ENCODE measurements around the gene PDE6G.
A peak's percentile ranks its signal among the peaks of the same experiment; 100 is the strongest.
"Not testable (repeated sequence)": the region's sequence is repeated elsewhere in the genome, so short reads cannot be mapped to it uniquely, and the experiment has no call there.

PDE6G gene

DNA sequence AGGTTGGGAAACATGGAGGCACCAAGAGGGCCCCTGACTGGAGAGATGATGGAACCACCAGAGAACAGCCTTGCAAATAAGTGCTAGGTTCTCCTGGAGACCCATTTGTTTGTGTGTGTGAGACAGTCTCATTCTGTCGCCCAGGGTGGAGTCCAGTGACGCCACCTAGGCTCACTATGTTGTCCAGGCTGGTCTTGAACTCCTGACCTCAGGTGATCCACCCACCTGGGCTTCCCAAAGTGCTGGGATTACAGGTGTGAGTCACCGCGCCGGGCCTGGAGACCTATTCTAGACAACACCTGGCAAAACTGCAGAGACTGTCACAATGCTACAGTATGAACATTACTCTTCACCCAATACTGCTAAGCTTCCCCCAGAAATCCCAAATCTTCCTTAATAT, 20.9 kb downstream of the PDE6G start:
- no peak for DNase-seq (ENCODE audit: low read depth in 2 of 2)

DNA sequence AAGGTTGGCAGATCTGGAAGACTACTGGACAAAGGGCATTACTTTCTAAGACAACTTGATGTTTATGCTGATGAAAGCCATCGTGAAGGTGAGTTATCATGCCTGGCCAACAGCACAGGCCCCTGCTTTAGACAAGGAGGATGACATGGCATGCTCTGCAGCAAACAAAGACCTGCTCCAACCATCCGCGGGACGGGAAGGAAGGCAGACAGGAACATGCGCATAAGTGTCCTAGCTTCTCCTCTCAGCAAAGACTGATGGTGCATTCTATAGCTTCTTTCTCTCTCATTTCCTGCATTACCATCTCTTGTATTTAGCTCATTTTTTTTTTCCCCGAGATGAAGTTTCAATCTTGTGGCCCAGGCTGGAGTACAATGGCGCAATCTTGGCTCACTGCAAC, 24.9 kb downstream of the PDE6G start:
- DNase-seq (ENCODE audit: low read depth in 2 of 2) = no peak

DNA sequence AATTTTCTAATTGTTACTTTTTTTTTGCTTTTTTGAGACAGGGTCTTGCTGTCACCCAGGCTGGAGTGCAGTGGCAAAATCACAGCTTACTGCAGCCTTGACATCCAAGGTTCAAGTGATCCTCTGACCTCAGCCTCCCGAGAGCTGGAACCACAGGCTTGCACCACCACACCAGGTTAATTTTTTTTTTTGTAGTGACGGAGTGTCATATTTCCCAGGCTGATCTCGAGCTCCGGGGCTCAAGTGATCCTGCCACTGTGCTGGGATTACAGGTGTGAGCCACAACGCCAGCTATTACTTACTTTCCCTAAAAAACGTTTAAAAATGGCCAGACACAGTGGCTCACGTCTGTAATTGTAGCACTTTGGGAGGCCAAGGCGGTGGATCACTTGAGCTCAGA, 26.1 kb downstream of the PDE6G start:
- DNase-seq (ENCODE audit: low read depth in 2 of 2) = no peak

DNA sequence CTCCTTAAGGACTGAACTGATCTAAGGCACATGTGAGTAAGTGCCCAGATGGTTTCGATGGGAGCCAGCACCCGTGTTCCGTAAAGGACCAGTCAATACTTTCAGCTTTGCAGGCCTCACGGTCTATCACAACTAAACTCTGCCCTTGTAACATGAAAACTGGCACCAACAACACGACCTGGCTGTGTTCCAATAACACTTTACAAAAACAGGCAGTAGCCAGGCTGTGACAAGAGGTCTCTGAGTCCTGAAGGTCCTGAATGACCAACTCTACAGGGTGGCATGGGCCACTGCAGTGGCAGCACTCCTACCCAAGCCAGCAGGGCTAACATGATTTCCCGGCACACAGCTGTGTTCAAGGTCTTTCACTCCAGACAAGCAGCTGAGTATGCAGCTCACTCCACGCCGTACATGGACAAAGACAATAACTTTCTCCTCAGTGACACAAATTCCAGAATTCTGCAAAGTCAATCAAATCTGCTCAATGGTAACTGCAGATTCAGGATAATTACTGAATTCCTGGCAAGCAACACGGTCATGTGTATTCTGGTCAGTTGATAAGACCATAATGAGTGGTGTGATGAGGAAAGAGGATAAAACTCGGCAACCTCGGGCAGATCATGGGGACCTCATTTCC, 34.7 kb downstream of the PDE6G start:
- DNase-seq (ENCODE audit: low read depth in 2 of 2) = no peak

DNA sequence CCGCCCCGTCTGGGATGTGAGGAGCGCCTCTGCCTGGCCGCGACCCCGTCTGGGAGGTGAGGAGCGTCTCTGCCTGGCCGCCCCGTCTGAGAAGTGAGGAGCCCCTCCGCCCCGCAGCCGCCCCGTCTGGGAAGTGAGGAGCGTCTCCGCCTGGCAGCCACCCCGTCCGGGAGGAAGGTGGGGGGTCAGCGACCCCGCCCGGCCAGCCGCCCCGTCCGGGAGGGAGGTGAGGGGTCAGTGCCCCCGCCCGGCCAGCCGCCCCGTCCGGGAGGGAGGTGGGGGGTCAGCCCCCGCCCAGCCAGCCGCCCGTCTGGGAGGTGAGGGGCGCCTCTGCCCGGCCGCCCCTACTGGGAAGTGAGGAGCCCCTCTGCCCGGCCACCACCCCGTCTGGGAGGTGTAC, 38.0 kb downstream of the PDE6G start:
- not testable (repeated sequence) for DNase-seq (ENCODE audit: low read depth in 2 of 2)

DNA sequence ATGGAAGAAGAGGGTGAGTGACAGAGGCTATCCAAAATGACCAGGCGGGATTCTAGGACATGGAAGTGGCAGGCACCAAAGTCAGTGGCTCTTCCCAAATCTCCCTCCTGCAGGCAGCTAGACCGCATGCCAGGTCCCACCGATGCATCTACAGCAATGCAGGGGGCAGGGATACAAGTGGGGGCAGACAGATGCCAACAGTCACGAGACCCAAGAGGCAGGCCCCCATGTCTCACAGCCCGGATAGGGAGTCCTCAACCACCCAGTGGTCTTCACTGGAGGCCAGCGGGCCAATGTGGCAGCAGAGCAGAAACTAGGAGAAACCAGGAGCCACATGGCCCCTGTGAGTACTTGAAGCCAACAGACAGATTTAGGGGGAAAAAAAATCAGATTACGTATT, 39.5 kb downstream of the PDE6G start:
- no peak for DNase-seq (ENCODE audit: low read depth in 2 of 2)

DNA sequence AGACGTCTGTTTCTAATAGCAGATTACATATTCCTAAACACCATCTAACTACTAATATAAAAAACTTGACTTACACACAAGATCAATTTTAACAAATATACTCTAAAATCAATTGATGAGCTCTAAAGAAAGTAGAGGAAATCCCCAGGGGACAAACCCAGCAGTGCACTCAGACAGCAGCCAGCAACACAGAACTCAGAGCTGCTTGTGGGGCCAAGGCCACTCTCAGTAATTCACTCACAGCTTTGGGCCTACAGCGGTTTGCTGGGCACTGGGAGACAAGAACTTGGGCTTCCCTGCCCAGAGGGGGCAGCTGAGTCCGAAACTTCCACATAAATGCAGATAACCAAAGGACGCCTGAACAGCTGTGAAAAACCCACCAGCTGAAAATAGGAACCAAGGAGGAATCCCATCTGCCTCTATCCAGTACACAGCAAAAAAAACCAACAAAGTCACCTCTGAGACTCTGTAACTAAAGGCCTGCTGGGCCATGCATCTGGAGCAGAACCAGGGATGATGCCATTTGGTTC, 40.9 kb downstream of the PDE6G start:
- no peak for DNase-seq (ENCODE audit: low read depth in 2 of 2)

DNA sequence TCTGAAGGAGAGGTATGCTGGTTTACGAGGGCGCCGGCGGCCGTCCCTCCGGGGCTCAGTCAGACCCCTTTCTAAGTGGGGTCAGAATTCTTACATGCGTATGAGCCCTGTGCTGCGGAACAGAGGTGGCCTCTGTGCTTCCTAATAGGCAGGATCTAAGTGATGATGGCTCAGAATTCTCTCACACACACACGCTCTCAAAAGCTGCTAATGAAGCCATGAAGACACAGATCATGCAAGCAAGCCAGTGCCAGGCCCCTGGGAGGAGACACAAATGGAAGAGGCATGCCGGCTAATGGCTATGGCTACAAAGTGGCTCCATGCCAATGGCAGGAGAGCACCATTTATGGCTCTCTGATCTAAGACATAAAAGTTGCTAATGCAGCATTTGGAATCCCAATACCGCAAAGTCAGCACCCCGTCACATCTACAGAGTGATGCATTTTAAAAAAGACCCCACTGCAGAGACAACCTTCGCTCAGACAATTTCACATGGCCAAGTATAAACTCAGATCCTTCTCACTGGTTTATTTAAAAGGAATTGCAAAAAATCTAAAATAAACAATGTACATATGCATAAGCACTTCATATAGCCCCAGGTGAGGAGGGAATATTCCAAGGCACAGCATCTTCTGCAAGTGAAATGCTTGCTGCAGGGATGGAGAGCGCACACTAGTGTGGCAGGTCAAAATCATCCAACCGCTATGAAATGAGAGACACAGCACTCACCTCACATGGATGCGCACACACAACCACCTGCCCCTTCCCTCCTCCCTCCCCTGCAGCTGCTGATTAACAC, 44.0 kb downstream of the PDE6G start:
- no peak for DNase-seq (ENCODE audit: low read depth in 2 of 2)

DNA sequence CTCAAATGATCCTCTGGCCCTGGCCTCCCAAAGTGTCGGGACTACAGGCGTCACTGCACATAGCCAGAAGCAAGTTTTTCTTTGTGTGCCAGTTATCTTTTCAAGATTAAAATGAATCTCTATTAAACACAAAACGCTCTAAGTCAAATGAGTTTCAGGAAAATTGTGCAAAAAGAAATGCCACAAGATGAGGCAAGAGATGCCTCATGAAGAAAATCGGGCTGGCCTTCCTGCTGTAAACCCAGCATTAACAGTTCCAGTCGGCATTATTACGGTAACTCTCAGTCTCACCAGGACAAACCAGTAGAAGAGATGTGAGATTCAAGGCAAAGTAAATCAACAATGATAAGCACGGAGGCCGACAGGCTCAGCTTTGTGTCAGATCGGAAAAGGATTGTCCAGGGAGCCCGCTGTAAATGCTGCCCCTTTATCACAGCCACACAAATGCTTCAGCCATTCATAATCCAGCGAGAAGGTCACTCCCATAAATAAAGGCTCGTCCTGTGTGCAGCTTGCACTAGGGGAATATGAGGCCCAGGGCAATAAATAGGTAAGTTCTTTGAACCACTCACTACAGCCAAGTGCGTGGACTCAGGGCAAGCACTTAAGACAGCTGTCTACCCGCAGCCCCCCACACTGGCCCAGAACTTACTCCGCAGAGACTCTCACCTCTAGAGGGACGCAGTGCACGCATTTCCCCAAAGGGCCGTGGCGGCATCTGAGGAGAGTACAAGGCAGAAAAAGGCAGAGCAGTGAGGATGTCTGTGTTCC, 46.6 kb downstream of the PDE6G start:
- DNase-seq (ENCODE audit: low read depth in 2 of 2) = no peak

DNA sequence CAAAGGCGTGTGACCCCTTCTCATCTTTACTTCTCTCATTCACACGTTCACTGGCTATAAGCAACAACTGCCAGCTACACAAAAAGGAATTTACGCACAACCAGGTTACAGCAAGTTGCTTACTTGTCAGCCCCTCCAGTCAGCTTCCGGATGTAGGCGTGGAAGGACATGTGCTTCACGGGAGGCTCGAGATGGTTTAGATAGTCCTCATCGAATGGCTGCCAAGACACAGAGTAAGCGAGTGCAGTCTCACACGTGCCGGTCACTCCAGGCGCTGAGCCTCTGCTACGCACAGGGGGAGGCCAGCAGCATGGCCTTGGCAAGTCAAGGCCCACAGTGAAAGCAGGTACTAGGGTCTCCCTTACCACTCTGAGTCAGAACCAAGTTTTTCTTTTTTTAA, 47.7 kb downstream of the PDE6G start:
- no peak for DNase-seq (ENCODE audit: low read depth in 2 of 2)

DNA sequence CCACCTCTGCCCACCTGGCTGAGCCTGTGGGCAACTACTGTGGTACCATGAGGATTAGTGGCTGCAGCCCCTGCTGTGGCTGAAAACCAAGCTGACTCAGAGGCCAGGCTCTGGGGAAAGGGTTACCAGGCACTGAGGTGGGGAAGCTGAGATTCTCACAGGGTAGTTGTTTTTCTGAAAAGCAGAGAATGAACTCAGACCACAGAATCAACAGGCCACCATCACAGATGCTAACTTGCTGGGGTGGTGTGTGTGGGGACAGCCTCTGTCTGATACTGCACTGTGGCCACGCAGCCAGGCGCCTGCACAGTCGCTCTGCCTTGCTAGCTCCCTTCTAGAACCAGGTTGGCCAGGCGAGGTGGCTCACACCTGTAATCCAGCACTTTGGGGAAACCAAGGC, 48.3 kb downstream of the PDE6G start:
- no peak for DNase-seq (ENCODE audit: low read depth in 2 of 2)

DNA sequence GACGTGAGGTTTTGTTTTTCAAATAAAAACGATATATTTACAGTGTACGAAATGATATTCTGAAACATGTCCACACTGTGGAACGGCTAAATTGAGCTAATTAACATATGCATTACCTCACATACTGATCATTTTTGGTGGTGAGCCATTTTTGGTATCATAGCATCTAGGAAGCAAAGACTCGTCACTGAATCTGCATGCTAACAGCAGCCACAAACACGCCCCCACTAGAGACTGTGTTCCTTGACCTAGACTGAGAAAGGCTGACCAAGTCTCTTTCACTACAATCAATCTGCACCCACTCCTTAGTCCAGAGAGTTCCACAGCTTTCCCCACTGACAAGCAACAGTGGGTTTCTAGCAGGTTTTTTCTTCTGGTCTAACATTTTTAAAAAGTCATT, 48.9 kb downstream of the PDE6G start:
- DNase-seq (ENCODE audit: low read depth in 2 of 2) = no peak

DNA sequence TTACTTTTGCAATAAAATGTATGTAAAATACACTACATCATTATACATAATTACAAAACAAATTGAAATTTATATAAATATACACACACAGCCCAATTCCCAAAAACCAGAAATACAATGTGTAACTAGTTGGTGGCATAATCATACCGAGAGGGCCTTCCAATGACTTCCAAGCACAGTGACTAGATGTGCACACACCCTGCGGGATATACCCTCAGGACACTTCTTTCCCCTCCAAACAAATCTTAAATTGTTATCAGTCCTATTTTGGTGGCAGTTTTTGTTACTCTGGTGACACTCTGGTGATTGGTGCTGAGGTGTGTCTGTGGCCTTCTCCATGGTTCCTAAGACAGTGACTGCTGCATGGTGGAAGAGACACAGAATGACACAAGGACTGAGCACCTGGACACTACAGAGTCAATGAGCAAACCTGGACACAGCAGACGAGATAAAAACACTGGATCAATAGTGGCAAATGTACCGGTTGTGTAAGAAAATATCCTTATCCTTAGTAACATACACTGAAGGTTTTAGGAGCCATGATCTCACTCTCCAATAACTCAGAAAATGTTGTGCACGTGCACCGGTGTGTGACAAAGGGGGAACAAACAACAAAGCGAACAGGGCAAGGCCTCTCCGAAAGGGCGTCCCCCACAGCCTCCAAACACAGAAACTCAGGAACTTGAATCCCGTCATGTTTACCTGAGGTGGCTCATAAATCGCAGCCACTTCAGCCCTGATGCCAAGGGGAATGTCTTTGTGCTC, 52.3 kb downstream of the PDE6G start:
- no peak for DNase-seq (ENCODE audit: low read depth in 2 of 2)

DNA sequence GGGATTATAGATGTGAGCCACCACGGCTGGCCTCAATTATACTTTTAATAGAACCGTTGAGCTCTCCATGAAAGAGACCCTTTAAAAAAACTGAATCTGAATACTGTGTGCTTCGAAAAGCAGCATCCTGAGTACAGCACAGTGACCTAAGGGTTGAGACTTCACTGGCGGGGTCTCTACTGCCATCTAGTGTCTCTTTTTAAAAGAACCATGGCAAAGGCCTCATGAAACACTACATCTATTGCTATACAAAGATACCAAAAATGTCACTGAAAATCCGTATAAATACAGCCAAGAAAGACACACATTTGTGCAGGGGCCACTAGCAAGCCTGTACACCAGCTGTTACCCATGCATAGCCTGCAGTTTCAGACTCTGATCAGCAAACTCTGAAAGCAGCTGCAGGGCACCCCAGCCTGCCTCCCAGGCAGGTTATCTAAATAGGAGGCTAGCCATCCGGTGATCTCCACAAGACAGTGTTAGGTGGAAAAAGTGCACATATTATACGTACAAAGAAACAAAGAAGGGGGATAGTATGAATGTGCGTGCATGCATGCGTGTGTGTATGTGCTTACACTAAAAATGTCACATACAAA, 54.7 kb downstream of the PDE6G start:
- DNase-seq (ENCODE audit: low read depth in 2 of 2) = peak; percentile 40 to 47

Data from fibroblast of skin of left biceps (primary cell).